GM19468 (cell line): ENCODE data around the gene ARL15.

Experiments used
- ATAC-seq: cut with Tn5 transposase; IDR thresholded peaks from one replicate; pipeline ENCODE4 v1.9.1; 2021; ENCODE audit warnings: mild to moderate bottlenecking, moderate library complexity, moderate number of reproducible peaks; ENCODE audit not compliant: unreplicated experiment; ENCODE audit errors: extremely low read depth

ARL15 gene

DNA sequence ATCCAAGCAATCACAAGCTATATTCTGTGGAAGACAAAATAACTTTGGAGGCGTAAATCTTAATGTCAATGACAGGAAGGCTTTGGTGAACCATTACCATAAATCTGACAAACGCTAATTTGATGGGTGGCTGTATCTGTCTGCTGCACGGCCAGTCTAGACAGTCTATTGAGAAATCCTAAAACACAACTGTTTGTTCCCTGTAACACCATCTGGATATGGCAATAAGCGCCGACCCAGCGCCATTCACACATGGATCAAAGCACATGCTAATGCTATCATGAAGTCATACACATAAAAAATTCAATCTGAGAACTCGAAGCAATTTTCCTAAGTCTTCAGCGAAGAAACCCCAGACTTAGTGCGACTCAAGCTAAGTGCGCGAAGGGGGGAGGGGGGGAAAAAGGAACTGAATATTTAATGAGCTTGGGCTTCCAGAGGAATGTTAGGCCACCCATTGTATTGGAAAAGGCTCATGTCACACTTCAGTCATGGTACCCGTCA is 95.1 kb downstream of the ARL15 start:
- ATAC-seq: no peak

DNA sequence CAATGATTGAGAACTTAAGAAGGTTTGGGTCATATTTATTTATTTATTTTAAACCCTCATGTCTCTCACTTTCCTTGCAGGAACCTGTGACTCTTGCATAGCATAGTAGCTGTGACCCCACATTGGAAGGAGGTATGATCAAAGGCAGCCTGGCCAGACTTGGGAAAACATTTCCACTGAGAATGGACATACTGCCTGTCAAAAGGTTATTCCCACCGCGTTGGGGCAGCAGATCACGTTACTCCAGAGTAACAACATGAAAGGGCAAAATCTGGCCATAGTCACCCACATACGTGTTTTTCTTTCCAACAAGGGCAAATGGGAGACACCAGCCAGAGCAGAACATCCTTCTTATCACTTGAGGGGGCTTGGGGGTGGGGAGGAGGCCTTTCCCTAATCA is 95.7 kb downstream of the ARL15 start:
- no peak for ATAC-seq

DNA sequence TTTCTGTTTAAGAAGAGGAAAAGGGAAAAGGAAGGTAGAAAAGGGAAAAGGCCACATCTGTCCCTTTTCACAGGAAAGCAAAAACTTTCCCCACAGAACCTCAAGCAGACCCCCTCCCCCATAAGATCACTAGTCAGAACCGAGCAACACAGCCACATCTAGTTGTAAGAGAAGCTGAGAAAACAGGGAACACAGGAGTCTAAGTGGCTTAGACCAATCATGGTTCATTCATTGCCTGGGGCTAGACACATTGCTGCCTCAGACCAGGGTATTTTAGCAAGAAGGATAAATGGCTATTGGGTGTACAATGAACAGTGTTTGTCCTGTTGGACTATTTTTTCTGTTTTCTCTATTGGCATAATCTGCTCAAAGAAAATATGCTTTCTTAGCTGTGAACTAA is 98.0 kb downstream of the ARL15 start:
- no peak for ATAC-seq

DNA sequence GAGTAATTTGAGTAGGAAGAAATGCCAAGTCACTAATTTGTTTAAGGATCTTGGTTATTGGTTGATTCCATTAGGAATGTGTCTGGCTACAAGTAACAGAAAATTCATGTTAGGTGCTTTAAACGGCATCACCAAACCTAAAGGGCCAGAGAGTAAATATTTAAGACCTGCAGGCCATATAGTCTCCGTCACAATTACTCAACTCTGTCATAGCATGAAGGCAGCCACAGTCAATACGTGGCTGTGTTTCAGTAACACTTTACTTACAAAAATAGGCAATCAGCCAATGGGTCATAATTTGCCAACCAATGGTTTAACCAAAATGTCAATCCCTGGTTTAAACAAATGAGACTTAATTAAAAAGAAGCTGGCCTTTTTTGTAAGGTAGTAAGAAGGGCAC is 98.5 kb downstream of the ARL15 start:
- no peak for ATAC-seq

DNA sequence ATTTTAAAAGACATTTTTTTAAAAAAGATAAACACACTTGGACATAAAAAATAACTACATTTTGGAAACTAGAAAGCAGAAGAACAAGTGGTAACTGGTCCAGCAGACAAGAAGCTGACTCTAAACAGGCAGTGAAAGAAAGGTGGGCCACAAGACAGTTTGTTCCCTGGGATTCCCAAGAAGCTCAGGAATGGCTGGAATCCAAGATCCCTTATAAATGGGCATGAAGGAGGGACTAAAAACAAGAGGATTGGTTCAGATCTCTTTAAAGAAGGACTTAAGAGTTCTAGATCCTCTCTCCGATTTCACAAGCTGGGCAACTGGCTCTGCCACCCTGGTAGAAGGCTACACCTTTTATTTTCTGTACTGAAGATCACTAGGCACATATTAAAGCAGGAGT is 102.8 kb downstream of the ARL15 start:
- no peak for ATAC-seq

DNA sequence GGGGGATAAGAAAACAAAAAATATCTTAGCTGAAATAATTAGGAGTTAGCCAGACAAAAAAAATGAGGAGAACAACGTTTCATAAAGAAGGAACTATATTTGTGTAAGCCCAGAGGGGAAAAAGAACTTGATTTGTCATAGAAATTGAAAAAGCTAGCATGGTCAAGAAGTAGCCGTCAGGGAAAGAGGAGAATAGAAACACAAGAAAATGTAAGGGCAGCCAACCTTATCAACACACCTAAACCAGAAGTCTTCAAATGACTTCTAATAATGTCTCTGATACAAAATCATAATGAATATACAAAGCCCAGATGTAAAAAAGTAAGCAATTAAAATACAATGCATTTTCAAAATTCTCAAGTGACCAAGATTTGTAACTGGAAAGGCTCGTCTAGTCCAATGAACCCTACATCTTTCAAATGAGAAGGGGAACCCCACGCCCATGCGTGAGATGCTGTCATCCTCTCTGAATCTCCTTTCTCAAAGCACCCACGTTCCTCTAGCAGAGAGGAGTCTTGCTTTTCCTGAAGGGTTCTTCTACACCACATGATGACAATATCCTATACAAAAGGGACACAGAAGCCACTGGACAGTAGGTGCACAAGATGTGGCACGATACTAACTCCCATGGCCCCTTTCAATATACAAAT is 103.7 kb downstream of the ARL15 start:
- ATAC-seq: no peak

DNA sequence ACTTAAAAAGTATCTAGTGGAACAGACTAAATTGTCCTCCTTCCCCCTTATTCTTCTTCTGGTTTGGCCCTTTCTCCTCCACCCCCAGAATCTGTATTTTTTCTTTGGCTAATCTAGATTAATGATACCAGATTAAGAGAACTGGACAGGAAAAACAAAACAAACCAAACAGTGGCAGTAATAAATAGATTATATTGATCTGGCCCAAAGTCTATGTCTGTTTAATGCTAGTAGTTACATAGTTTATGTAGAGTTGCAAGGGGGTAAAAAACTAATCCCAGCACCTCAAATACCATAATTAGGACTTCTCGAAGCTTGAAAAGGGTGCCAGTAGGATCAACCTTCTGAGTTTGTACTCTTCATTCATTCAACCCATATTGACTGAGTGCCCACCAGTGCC is 104.5 kb downstream of the ARL15 start:
- no peak for ATAC-seq

DNA sequence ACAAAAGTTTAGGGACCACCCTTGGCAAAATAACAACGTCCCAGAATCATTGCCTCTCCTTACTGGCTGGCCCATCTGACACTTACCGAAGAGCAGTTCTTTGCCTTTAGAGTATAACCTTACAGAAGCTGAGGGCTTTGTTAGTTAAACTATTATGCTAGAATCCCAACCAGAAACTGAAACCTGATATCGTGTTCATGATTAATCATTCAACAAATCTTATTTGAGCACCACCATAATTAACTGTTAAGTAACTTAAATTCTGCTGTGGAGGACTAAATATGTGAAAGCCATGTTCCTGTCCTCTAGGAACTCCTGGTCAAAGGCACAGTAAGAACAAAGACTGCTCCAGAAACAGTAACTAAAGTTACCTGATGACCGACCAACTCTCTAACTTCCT is 104.9 kb downstream of the ARL15 start:
- ATAC-seq: no peak

DNA sequence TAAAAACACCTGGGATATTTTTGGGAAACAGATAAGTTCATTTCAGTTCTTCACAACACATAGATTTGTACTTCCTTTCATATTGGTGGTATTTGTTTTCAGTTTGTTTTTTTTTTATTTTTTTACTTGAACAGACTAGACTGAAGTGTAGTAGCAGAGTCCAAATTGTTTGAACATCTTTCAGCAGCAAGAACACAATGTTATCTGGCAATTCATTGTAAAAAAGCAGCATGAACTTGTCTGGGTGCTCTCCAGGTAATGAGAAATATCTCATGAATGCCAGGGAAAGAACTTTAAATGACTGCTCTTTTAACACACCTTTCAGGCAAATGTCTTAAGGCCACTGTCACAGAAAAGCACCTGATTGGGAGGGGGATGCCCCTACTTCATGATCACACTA is 113.4 kb downstream of the ARL15 start:
- no peak for ATAC-seq

DNA sequence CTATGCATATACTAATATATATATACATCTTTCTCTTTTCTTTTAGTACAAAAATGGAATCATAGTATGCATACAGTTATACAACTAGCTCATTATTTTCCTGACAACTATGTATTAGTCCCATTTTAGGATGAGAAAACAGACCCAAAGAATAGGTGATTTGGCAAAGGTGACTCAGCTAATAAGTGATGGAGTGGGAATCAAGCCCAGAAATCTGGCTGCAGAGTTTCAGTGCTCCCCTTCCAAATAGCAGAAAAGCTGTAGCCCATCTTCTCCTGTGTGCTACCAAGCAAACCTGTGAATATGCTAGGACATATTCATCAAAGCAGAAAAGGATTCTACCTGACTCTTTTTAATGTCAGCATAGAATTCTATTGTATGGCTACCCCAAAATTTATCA is 114.7 kb downstream of the ARL15 start:
- ATAC-seq: no peak

DNA sequence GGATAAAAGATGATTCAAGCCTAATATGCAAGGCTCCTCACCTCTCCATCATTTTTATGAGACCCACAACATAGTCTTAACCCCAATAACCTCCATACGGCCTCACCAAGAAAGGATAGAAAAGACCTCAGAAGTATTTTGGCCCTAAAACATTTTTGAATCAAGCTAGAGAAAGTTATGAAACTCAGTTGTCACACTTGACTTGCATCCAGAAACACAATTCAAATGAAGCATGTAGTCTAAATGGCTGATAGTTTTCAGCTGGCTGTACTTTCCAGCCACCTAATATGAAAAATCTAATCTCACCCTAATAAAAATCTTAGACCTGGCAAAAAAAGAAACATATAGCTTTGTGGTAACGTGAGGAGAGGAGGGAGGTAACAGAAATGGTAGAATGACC is 116.1 kb downstream of the ARL15 start:
- ATAC-seq: no peak

DNA sequence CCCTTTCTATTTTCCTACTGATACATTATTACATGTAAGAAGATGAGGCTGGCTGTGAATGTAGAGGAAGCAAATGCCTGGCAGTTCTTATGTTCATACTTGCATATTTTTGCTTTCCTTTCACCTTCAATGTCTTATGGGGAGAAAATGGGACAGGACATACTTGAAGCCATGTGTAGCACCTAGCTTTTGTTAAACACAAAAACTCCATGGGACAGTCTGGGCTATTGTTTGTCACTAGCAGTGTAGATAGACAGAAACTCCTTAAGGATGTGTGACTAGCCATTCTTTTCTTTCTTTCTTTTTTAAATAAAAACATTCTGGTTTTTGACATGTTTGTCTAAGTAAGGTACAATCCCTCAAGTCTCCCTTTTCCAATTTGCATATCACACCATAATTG is 122.7 kb downstream of the ARL15 start:
- ATAC-seq: no peak

DNA sequence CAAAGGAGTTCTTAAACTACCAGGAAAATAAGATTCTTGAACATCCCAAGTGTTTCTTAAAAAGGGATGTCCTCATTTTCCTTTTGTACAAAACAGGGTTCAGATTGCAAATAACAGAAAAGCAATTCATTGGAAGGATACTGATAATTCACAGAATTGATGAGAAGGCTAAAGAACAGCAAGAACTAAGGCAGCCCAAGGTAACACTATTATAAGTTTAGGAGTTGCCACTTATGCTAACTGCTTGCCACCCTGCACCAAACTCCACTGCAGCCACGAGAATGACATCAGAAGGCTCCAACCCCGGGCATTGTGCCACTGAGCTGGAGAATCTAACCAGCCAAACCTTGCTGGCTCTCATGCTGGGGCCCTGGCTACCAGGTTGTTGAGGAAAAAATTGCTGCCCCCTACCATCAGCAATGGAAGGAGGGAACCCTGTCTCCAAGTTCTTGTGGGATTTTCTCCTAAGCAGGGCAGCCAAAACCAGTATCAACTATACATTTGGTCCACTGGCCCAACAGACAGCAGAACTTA is 123.4 kb downstream of the ARL15 start:
- ATAC-seq: no peak

DNA sequence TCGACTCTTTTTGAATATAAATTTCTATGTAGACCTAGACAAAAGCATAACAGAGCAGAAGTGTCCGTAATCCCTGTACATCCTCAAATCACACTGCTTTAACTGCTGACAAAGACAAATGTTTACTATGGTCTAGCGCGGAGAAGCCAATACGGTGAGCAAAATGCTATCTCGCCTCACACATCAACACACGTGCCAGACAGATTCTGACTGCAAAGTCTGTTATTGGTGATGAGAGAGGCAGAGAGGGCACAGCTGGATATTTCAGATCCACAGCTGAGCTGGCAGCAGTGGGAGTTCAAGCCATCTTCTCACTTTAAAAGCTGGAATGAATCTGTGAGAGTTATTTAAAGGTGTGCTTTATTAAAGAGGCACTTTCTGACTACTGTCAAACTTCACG is 124.3 kb downstream of the ARL15 start:
- no peak for ATAC-seq

DNA sequence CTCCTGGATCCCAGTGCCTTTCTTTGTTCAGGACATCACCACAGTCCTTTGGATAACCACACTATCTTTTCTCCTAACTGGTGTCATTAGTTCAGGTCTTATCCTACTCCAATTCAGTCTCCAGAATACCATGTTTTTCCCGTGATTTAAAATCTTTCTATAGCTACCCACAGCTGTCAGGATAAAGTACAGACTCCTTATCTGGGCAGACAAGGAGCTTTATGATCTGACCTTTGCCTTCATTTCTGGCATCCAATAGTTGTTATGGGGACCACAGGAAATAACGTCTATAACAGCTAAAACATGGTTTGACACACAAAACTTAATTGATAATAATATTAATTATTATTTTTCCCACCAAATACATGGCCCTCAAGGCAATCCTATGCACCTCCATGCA is 125.6 kb downstream of the ARL15 start:
- no peak for ATAC-seq

DNA sequence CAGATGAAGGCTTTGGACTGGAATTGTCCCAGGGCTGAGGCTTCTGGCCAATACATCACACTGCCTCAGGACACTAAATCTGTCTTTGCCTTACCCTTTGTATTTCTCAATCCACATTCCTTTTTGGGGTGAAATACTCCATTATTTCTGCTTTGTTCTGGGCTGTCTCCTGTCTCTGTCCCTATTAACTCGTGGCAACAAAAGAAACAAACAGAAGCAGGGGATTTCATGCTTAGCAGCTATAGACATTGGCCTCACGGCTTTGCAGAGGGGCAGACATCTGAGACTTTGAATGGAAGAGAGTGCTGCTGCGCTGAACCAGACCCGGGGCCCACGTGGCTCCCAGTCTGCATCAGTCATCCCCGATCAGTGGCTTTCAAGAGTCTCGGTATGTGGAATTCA is 129.7 kb downstream of the ARL15 start:
- ATAC-seq: no peak

DNA sequence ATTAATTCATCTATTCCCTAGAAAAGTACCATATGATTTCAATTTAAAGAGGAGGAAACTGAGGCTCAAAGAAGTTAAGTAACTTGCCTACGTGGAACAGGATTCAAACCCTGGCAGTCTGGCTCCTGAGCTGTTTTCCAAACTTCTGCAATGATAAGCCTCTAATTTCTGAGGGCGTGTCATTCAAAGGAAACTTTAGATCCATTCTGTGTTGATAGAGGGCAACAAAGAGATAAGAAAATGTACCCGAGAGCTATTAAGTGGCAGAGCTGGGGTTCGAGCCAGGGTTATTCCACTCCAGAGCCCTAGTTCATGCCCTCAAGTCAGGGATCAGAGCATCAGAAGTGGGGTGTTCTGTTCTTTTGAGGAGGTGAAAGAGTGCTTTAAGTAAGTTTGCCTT is 131.4 kb downstream of the ARL15 start:
- no peak for ATAC-seq

DNA sequence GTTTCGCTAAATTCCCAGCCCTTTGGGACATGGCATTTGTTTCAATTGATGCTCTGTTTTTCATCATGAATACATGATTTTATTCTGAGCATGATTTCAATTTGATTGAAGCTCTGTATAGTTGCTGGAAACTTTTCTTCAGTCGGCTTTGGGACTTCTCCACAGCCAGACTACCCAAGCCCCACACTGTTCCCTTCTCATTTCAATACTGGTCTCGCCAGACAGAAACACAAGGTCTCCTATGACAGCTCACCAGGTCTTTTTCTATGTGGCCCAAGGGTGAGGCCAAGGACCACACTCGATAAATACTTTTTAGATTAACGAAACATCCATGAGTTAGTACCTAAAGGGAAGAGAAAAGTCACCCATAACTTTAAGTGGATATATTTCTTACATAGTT is 132.2 kb downstream of the ARL15 start:
- ATAC-seq: no peak

DNA sequence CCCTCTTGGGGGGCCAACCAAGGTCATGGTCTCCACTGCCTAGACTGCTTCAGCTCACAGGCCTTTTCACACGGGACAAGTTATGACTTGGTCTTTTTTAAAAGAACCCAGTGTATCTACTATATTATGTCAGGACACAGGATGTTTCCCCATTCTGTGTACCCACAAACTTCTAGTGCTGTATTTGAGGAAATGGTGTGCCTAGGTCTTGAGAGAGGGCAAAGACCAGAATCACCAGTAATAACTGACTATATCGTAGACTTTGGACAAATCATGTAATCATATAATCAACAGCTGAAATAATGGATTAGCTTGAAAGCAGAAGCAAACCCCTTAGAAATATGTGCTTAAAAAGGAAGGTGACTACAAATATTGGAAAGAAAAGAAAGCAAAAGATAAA is 133.3 kb downstream of the ARL15 start:
- no peak for ATAC-seq

DNA sequence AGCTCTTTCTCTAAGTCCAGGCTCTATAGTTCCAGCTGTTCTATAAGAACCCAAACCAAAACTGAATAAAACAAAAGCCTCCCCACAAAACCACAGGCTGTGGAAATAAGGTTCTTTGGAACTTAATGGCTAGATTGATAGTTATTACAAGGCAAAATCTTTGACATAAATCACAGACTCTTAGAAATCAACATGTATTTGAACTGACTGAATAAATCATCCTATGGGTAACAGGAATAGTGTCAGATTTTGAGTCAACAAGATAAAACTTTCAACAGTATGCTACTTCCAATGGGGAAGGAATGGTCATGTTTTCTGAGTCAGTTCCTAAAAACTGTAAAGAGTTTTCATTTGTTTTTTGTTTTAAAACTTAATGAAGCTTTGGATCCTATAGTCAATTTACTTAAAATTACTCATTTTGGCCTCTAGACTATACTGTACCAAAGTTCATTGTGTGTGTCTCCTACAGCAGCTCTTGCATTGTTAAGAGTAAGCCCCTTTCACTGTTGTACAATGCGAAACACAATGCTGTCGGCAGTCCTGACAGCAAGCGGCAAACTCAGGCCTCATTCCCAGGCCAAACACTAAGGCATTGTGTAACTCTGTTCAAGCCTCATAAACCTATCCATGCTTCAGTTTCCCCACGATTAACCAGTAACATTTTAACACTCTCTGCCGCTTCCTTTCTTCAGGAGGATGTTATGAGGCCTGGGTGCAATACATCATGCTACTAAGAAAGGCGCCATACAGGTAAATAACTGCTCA is 134.1 kb downstream of the ARL15 start:
- no peak for ATAC-seq

DNA sequence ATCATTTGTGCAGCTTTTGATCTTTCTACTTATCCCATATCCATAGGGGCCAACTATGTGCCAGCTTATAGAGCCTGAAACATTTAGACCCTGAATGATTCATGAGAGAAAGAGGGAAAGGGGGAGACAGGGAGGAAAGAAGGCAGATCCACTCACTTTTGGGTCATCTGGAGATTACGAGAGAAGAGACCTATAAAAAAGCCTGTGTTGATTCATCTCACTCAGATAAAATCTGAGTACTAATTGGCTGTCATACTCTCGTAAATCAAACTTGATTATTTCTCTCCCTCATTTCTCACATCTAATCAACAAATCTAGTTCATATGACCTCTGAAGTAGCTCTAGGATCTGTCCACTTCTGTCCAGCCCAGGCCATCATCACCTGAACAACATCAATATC is 137.1 kb downstream of the ARL15 start:
- ATAC-seq: no peak
